HepG2 (cell line): ENCODE measurements around the gene CPT1C. TPM values are rescaled to one million over a fixed set of nuclear protein-coding genes. Genes with fewer than 3 reads are reported as not detected.
A peak's percentile ranks its signal among the peaks of the same experiment; 100 is the strongest.

Source experiments
- ATAC-seq: fragments of 200-7000 bp; cut with Tn5 transposase; 3 replicates; pipeline ENCODE4 v1.9.1; 2020; ENCODE audit warnings: mild to moderate bottlenecking, moderate library complexity
- BruUV-seq: library from RNA; stranded (reverse); fragments of 400-500 nt; replicated peaks from 2 replicates; lab custom pipeline; 2021; lab: Mats Ljungman, UMichigan
- CTCF ChIA-PET: fragments of 300-600 bp; formaldehyde crosslinking; extraction: SDS; loops from one replicate; lab custom pipeline; 2021; ENCODE audit warnings: low total read pairs, inconsistent platforms, low intra/inter-chr PET ratio; lab: Yijun Ruan, JAX
- POLR2A ChIA-PET: fragments of 350-600 bp; sonication (Branson Sonifier 250); formaldehyde crosslinking; loops from one replicate; lab custom pipeline; 2020; ENCODE audit warnings: antibody characterized with exemption, inconsistent platforms; lab: Yijun Ruan, JAX
- DNase-seq: peaks from one replicate; pipeline ENCODE4 v3.0.0-alpha.2; 2015; ENCODE audit warnings: low spot score
- FAIRE-seq: peaks from 3 replicates; lab custom pipeline; 2011; peaks lifted over from hg19 to GRCh38; lab: Jason Lieb, UNC
- H2AFZ ChIP-seq: one replicate; pipeline ENCODE4 v1.6.1; 2011; ENCODE audit warnings: low read length, inconsistent platforms
- H3K27ac ChIP-seq: fragments of 300-600 bp; 3 replicates; pipeline ENCODE4 v1.8.0; 2011; ENCODE audit warnings: mixed run types, mild to moderate bottlenecking, mixed read lengths, low read length, inconsistent platforms; ENCODE audit not compliant: insufficient read depth; ENCODE audit errors: extremely low read length
- H3K27me3 ChIP-seq, 2 experiments: fragments of 200-600 bp in 1 of 2; 2 replicates in 1 of 2; 3 replicates in 1 of 2; pipeline versions ENCODE4 v1.6.0 to v1.8.0; 2011; ENCODE audit warnings: low read length in 2 of 2, mild to moderate bottlenecking in 2 of 2, moderate library complexity in 2 of 2, inconsistent platforms in 1 of 2; ENCODE audit not compliant: insufficient read depth in 2 of 2, control insufficient read depth in 1 of 2
- H3K36me3 ChIP-seq, 2 experiments: fragments of 200-600 bp in 1 of 2; replicated peaks in 1 of 2; 2 replicates in 1 of 2; 3 replicates in 1 of 2; pipeline versions ENCODE4 v1.5.1 to v1.8.0; 2011; ENCODE audit warnings: low read length in 2 of 2, inconsistent platforms in 1 of 2; ENCODE audit not compliant: insufficient read depth in 2 of 2, control insufficient read depth in 1 of 2
- H3K4me1 ChIP-seq: 2 replicates; pipeline ENCODE4 v1.5.1; 2012; ENCODE audit warnings: low read length, inconsistent platforms; ENCODE audit not compliant: insufficient read depth
- H3K4me2 ChIP-seq: 2 replicates; pipeline ENCODE4 v1.6.0; 2011; ENCODE audit warnings: low read depth, low read length, inconsistent platforms
- H3K4me3 ChIP-seq, 3 experiments: fragments of 200-600 bp in 1 of 3; sonication (generic), shearing (Covaris generic) in 1 of 3; replicated peaks in 1 of 3; 2 replicates each; pipeline ENCODE4 v1.5.1; 2011 to 2016; ENCODE audit warnings: low read length in 3 of 3, inconsistent platforms in 2 of 3, low read depth in 2 of 3, mild to moderate bottlenecking in 2 of 3, control low read depth in 1 of 3, mixed read lengths in 1 of 3; ENCODE audit not compliant: insufficient read depth in 1 of 3
- H3K79me2 ChIP-seq: one replicate; pipeline ENCODE4 v1.6.1; 2011; ENCODE audit warnings: low read length, inconsistent platforms; ENCODE audit not compliant: insufficient read depth
- H3K9ac ChIP-seq: 2 replicates; pipeline ENCODE4 v1.6.0; 2011; ENCODE audit warnings: mild to moderate bottlenecking, low read depth, low read length, inconsistent platforms; ENCODE audit not compliant: insufficient read depth
- H3K9me3 ChIP-seq: 2 replicates; pipeline ENCODE4 v1.5.1; 2012; ENCODE audit warnings: mild to moderate bottlenecking, low read length
- H4K20me1 ChIP-seq: 2 replicates; pipeline ENCODE4 v1.6.0; 2011; ENCODE audit warnings: inconsistent platforms, mild to moderate bottlenecking, low read length, moderate library complexity; ENCODE audit not compliant: insufficient read depth
- STAG1 ChIP-seq: sonication (generic); formaldehyde crosslinking; IDR thresholded peaks from 2 replicates; pipeline ENCODE4 v1.4.0; 2020; ENCODE audit warnings: missing genetic modification reagents
- ZBTB38 ChIP-seq: sonication (generic); formaldehyde crosslinking; IDR thresholded peaks from 2 replicates; pipeline ENCODE4 v1.5.1; 2020; ENCODE audit warnings: mild to moderate bottlenecking, missing genetic modification reagents
- ZFP90 ChIP-seq: sonication (generic); formaldehyde crosslinking; IDR thresholded peaks from 2 replicates; pipeline ENCODE4 v1.8.0; 2022; ENCODE audit warnings: missing genetic modification reagents, mild to moderate bottlenecking, inconsistent platforms, borderline replicate concordance
- WGBS: methylation state at CpG from one replicate; pipeline ENCODE4 v1.1.6; 2017; ENCODE audit warnings: low lambda C conversion rate; 5-methylcytosine and 5-hydroxymethylcytosine counted together
- in situ Hi-C: cut with HindIII; loops from 2 replicates; pipeline ENCODE4 v1.10.0; 2017; ENCODE audit warnings: low pct_unique_long_range_greater_than_20kb; ENCODE audit not compliant: extremely low pct_ligation_motif_present
- intact Hi-C: fragments of 100-400 bp; cut with micrococcal nuclease; formaldehyde crosslinking; loops from one replicate; pipeline ENCODE4 v1.10.0; 2022; ENCODE audit not compliant: unreplicated experiment
- polyA plus RNA-seq, 8 experiments: library from polyadenylated mRNA; depleted of rRNA in 3 of 8; stranded (reverse) in 7 of 8; unstranded in 1 of 8; fragments of >200 nt; fragmentation: Illumina TruSeq in 4 of 8; extraction: Trizol in 4 of 8; gene quantifications; 2 replicates each; pipeline versions ENCODE4 v1.2.1 to v1.2.3, GENCODE V29; 2011 to 2016; ENCODE audit warnings: low read depth in 4 of 8, missing spikeins in 1 of 8, mixed read lengths in 1 of 8; ENCODE audit not compliant: insufficient read depth in 1 of 8
- total RNA-seq, 5 experiments: library from RNA; depleted of rRNA; stranded (reverse); fragments of >200 nt; fragmentation: Illumina TruSeq; extraction: Trizol; gene quantifications; 2 replicates each; pipeline ENCODE4 v1.2.3, GENCODE V29; 2016; ENCODE audit warnings: low read depth in 1 of 5
- TF ChIP-seq, protein P1 (sequence below): sonication (generic); formaldehyde crosslinking; IDR thresholded peaks from 2 replicates; pipeline ENCODE4 v1.5.1; 2020; ENCODE audit warnings: mild to moderate bottlenecking, missing genetic modification reagents, moderate library complexity
- TF ChIP-seq, protein P2 (sequence below): sonication (generic); formaldehyde crosslinking; IDR thresholded peaks from 2 replicates; pipeline ENCODE4 v1.5.0; 2020; ENCODE audit warnings: mild to moderate bottlenecking, missing genetic modification reagents, moderate library complexity
- TF ChIP-seq, protein P3 (sequence below): sonication (generic); formaldehyde crosslinking; IDR thresholded peaks from 2 replicates; pipeline ENCODE4 v1.5.0; 2020; ENCODE audit warnings: mild to moderate bottlenecking, missing genetic modification reagents, borderline replicate concordance

Gene CPT1C
- total and polyA plus RNA-seq, 2 of the 13 experiments (the other 11 are each of a cell fraction or from before 2014, with no cell fraction given), result 0.18 TPM; not detected in 1

DNA sequence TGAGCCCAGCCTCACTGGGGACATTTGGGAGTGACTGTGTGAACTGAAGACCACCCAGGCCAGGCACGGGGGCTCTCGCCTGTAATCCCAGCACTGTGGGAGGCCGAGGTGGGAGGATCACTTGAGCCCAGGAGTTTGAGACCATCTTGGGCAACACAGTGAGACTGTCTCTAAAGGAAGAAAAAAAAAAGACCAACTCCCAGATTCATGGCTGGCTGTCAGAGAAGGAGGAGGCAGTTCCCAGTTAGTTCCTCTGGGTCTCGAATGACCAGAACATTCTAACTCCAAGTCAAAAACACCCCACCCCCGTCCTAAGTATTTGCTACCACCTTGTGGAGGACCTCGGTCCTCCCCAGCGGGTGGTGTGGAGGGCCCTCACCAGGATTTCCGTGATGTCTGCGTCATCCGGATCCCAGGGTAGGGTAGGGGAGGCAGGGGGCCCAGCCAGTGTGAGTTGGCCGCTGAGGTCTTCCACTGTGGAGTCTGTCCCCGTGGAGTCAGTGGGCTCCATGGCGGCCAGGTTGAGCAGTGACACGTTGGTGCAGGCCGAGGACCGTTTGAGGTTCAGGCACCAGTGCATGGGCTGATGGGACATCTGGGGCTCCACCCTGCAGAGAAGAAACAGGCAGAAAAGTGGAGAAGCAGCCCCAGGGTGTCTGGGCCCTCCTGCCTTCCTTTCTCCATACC is 70.9 kb downstream of the CPT1C start:
- Histone ChIP-seq H3K79me2 (no peaks in the 10 kb centered on the region), H2AFZ (no peak overlapping the region), H3K27ac (no peak overlapping the region), H3K9me3 (no peaks in the 10 kb centered on the region), H3K27me3 (peaks cover 0 to 7% of the 10 kb centered on the region in 2 experiments; a peak in 1 of 5 replicates), H3K4me2 (peak overlapping the region; percentile 23; the same call in 1 of the 2 replicates), H3K4me1 (peaks cover 33% of the 10 kb centered on the region), H3K4me3 (no peak overlapping the region), H4K20me1 (no peaks in the 10 kb centered on the region), H3K36me3 (no peaks in the 10 kb centered on the region), H3K9ac (no peak overlapping the region)
- ChIA-PET CTCF (no interaction called here), POLR2A (no interaction called here)
- WGBS, result 14% methylated on average over 8 of the region's 16 CpGs
- BruUV-seq, result no TSS peak
- in situ Hi-C loops (no loop called here), intact Hi-C loops (loop anchor here (10.0 kb wide), 1 partner anchor 53 kb away; the partner anchor contains the start of genes FUZ and MED25)
- no peak for ATAC-seq
- DNase-seq, result peak; percentile 25
- no peak for FAIRE-seq
- TF ChIP-seq, protein P1, sequence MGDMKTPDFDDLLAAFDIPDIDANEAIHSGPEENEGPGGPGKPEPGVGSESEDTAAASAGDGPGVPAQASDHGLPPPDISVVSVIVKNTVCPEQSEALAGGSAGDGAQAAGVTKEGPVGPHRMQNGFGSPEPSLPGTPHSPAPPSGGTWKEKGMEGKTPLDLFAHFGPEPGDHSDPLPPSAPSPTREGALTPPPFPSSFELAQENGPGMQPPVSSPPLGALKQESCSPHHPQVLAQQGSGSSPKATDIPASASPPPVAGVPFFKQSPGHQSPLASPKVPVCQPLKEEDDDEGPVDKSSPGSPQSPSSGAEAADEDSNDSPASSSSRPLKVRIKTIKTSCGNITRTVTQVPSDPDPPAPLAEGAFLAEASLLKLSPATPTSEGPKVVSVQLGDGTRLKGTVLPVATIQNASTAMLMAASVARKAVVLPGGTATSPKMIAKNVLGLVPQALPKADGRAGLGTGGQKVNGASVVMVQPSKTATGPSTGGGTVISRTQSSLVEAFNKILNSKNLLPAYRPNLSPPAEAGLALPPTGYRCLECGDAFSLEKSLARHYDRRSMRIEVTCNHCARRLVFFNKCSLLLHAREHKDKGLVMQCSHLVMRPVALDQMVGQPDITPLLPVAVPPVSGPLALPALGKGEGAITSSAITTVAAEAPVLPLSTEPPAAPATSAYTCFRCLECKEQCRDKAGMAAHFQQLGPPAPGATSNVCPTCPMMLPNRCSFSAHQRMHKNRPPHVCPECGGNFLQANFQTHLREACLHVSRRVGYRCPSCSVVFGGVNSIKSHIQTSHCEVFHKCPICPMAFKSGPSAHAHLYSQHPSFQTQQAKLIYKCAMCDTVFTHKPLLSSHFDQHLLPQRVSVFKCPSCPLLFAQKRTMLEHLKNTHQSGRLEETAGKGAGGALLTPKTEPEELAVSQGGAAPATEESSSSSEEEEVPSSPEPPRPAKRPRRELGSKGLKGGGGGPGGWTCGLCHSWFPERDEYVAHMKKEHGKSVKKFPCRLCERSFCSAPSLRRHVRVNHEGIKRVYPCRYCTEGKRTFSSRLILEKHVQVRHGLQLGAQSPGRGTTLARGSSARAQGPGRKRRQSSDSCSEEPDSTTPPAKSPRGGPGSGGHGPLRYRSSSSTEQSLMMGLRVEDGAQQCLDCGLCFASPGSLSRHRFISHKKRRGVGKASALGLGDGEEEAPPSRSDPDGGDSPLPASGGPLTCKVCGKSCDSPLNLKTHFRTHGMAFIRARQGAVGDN (CRISPR knock-in tag), result peak; percentile 42; the same call in 1 of the 2 replicates
- TF ChIP-seq STAG1, result peak; percentile 15; the same call in 1 of the 2 replicates
- TF ChIP-seq, protein P2, sequence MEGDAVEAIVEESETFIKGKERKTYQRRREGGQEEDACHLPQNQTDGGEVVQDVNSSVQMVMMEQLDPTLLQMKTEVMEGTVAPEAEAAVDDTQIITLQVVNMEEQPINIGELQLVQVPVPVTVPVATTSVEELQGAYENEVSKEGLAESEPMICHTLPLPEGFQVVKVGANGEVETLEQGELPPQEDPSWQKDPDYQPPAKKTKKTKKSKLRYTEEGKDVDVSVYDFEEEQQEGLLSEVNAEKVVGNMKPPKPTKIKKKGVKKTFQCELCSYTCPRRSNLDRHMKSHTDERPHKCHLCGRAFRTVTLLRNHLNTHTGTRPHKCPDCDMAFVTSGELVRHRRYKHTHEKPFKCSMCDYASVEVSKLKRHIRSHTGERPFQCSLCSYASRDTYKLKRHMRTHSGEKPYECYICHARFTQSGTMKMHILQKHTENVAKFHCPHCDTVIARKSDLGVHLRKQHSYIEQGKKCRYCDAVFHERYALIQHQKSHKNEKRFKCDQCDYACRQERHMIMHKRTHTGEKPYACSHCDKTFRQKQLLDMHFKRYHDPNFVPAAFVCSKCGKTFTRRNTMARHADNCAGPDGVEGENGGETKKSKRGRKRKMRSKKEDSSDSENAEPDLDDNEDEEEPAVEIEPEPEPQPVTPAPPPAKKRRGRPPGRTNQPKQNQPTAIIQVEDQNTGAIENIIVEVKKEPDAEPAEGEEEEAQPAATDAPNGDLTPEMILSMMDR, result peak; percentile 52
- TF ChIP-seq, protein P3, sequence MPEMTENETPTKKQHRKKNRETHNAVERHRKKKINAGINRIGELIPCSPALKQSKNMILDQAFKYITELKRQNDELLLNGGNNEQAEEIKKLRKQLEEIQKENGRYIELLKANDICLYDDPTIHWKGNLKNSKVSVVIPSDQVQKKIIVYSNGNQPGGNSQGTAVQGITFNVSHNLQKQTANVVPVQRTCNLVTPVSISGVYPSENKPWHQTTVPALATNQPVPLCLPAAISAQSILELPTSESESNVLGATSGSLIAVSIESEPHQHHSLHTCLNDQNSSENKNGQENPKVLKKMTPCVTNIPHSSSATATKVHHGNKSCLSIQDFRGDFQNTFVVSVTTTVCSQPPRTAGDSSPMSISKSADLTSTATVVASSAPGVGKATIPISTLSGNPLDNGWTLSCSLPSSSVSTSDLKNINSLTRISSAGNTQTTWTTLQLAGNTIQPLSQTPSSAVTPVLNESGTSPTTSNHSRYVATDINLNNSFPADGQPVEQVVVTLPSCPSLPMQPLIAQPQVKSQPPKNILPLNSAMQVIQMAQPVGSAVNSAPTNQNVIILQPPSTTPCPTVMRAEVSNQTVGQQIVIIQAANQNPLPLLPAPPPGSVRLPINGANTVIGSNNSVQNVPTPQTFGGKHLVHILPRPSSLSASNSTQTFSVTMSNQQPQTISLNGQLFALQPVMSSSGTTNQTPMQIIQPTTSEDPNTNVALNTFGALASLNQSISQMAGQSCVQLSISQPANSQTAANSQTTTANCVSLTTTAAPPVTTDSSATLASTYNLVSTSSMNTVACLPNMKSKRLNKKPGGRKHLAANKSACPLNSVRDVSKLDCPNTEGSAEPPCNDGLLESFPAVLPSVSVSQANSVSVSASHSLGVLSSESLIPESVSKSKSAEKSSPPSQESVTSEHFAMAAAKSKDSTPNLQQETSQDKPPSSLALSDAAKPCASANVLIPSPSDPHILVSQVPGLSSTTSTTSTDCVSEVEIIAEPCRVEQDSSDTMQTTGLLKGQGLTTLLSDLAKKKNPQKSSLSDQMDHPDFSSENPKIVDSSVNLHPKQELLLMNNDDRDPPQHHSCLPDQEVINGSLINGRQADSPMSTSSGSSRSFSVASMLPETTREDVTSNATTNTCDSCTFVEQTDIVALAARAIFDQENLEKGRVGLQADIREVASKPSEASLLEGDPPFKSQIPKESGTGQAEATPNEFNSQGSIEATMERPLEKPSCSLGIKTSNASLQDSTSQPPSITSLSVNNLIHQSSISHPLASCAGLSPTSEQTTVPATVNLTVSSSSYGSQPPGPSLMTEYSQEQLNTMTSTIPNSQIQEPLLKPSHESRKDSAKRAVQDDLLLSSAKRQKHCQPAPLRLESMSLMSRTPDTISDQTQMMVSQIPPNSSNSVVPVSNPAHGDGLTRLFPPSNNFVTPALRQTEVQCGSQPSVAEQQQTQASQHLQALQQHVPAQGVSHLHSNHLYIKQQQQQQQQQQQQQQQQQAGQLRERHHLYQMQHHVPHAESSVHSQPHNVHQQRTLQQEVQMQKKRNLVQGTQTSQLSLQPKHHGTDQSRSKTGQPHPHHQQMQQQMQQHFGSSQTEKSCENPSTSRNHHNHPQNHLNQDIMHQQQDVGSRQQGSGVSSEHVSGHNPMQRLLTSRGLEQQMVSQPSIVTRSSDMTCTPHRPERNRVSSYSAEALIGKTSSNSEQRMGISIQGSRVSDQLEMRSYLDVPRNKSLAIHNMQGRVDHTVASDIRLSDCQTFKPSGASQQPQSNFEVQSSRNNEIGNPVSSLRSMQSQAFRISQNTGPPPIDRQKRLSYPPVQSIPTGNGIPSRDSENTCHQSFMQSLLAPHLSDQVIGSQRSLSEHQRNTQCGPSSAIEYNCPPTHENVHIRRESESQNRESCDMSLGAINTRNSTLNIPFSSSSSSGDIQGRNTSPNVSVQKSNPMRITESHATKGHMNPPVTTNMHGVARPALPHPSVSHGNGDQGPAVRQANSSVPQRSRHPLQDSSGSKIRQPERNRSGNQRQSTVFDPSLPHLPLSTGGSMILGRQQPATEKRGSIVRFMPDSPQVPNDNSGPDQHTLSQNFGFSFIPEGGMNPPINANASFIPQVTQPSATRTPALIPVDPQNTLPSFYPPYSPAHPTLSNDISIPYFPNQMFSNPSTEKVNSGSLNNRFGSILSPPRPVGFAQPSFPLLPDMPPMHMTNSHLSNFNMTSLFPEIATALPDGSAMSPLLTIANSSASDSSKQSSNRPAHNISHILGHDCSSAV, result no peak
- TF ChIP-seq ZFP90, result no peak
- 0 out of 2 replicates have a peak, but pooled peaks have one; percentile 21 for TF ChIP-seq ZBTB38 (CRISPR knock-in tag)
- TF ChIP-seq, all 625 proteins: peak for 4
